HFFc6 (cell line): ENCODE data around the gene REXO4. TPM values are rescaled to one million over a fixed set of nuclear protein-coding genes. Genes with fewer than 3 reads are reported as not detected.

Experiments
- DNase-seq: peaks from one replicate; pipeline ENCODE4 v3.0.0-alpha.2; 2018
- H3K27ac Mint-ChIP-seq: 2 replicates; pipeline ENCODE4 v1.8.0; 2020; ENCODE audit warnings: mild to moderate bottlenecking, mixed read lengths
- H3K27me3 Mint-ChIP-seq: 2 replicates; pipeline ENCODE4 v1.8.0; 2021; ENCODE audit warnings: mild to moderate bottlenecking, moderate library complexity, mixed read lengths; ENCODE audit not compliant: insufficient read depth
- H3K36me3 Mint-ChIP-seq: 2 replicates; pipeline ENCODE4 v1.8.0; 2021; ENCODE audit warnings: low read depth, mixed read lengths
- H3K4me1 Mint-ChIP-seq: 2 replicates; pipeline ENCODE4 v1.8.0; 2020; ENCODE audit warnings: low read depth, mixed read lengths
- H3K4me3 Mint-ChIP-seq: 2 replicates; pipeline ENCODE4 v1.8.0; 2020; ENCODE audit warnings: mild to moderate bottlenecking, moderate library complexity, mixed read lengths
- H3K9me3 Mint-ChIP-seq: 2 replicates; pipeline ENCODE4 v1.8.0; 2020; ENCODE audit warnings: mild to moderate bottlenecking, mixed read lengths
- CTCF ChIP-seq: fragments of 200-600 bp; sonication (generic); IDR thresholded peaks from 2 replicates; pipeline ENCODE4 v1.5.0; 2021; ENCODE audit warnings: antibody characterized with exemption, mild to moderate bottlenecking
- total RNA-seq, 6 experiments: library from RNA; stranded (reverse); fragmentation: NEBNext Ultra II Directional; extraction: Animal tissue kit (Norgen Biotek cat#: 25700); gene quantifications; 2 replicates in 1 of 6; 3 replicates in 5 of 6; pipeline ENCODE4 v1.2.3, GENCODE V29; 2021

Gene REXO4
- total RNA-seq, 6 experiments from 2014 or later, result 20.4 to 26.3 (median 23.5) TPM

GRCh38 chr9:133375116-133375723 is 42.6 kb downstream of the REXO4 start:
- H3K4me1 Mint-ChIP-seq, result peaks cover 51% of the 10 kb centered on the region
- H3K36me3 Mint-ChIP-seq, result peaks cover 27% of the 10 kb centered on the region
- no peaks in the 10 kb centered on the region for H3K9me3 Mint-ChIP-seq
- H3K27ac Mint-ChIP-seq, result peak overlapping the region; percentile 99
- no peak for DNase-seq
- peak overlapping the region; percentile 99 for H3K4me3 Mint-ChIP-seq
- no peak for TF ChIP-seq CTCF
- peaks cover 7% of the 10 kb centered on the region for H3K27me3 Mint-ChIP-seq

GRCh38 chr9:133374612-133375115 is 43.1 kb downstream of the REXO4 start:
- H3K4me1 Mint-ChIP-seq, result peaks cover 56% of the 10 kb centered on the region
- H3K9me3 Mint-ChIP-seq, result no peaks in the 10 kb centered on the region
- H3K4me3 Mint-ChIP-seq, result peak overlapping the region; percentile 99
- peaks cover 32% of the 10 kb centered on the region for H3K36me3 Mint-ChIP-seq
- no peak for TF ChIP-seq CTCF
- peak; percentile 41 for DNase-seq
- peak overlapping the region; percentile 99 for H3K27ac Mint-ChIP-seq
- peaks cover 11% of the 10 kb centered on the region for H3K27me3 Mint-ChIP-seq

- peak overlapping the region; percentile 24; the same call in 1 of the 2 replicates for H3K4me3 Mint-ChIP-seq
- no peak overlapping the region for H3K27ac Mint-ChIP-seq
- no peaks in the 10 kb centered on the region for H3K9me3 Mint-ChIP-seq
- TF ChIP-seq CTCF, result no peak
- peaks cover 58% of the 10 kb centered on the region for H3K4me1 Mint-ChIP-seq
- peaks cover 45% of the 10 kb centered on the region for H3K36me3 Mint-ChIP-seq
- no peak for DNase-seq
- H3K27me3 Mint-ChIP-seq, result peaks cover 13% of the 10 kb centered on the region
These were observed 45.7 kb downstream of the REXO4 start for GRCh38 chr9:133372144-133372543.

- DNase-seq, result no peak
- 0 out of 2 replicates have a peak overlapping the region, but pooled peaks have one; percentile 6 for H3K27ac Mint-ChIP-seq
- H3K27me3 Mint-ChIP-seq, result peaks cover 13% of the 10 kb centered on the region
- peaks cover 45% of the 10 kb centered on the region for H3K36me3 Mint-ChIP-seq
- no peak overlapping the region; the same call in 1 of the 2 replicates for H3K4me3 Mint-ChIP-seq
- H3K4me1 Mint-ChIP-seq, result peaks cover 52% of the 10 kb centered on the region
- no peak for TF ChIP-seq CTCF
- H3K9me3 Mint-ChIP-seq, result no peaks in the 10 kb centered on the region
These were observed 46.5 kb downstream of the REXO4 start for GRCh38 chr9:133371261-133371711.

- H3K27ac Mint-ChIP-seq, result peak overlapping the region; percentile 4; the same call in 1 of the 2 replicates
- H3K9me3 Mint-ChIP-seq, result no peaks in the 10 kb centered on the region
These were observed 47.1 kb downstream of the REXO4 start for GRCh38 chr9:133370685-133371084.

More at GRCh38 chr9:133370685-133371084, 47.1 kb downstream of the REXO4 start:
- H3K4me3 Mint-ChIP-seq, result no peak overlapping the region
- no peak for DNase-seq
- TF ChIP-seq CTCF, result no peak
- H3K36me3 Mint-ChIP-seq, result peaks cover 45% of the 10 kb centered on the region
- H3K4me1 Mint-ChIP-seq, result peaks cover 52% of the 10 kb centered on the region
- peaks cover 13% of the 10 kb centered on the region for H3K27me3 Mint-ChIP-seq
